Coronary artery (tissue), 2 donors: ENCODE data around the gene DGKQ.

Source experiments
- DNase-seq: peaks from one replicate; pipeline ENCODE4 v3.0.0-alpha.2; 2017; ENCODE audit warnings: low spot score
- H3K27ac ChIP-seq, 2 donors: fragments of 200-600 bp; sonication (generic); one replicate each; pipeline ENCODE4 v1.5.1; 2016 to 2019
- H3K4me3 ChIP-seq: fragments of 200-600 bp; sonication (generic); 2 replicates; pipeline ENCODE4 v1.5.1; 2016; ENCODE audit warnings: mild to moderate bottlenecking, moderate library complexity
- CTCF ChIP-seq: fragments of 200-600 bp; sonication (generic); IDR thresholded peaks from one replicate; pipeline ENCODE4 v1.5.1; 2019; ENCODE audit warnings: antibody characterized with exemption

The DGKQ gene

GRCh38 chr4:987624-988513 lies 14.5 kb upstream of the DGKQ start:
- H3K27ac ChIP-seq, result no peak overlapping the region
- peak overlapping the region; percentile 81 for H3K4me3 ChIP-seq
- DNase-seq, result no peak
- TF ChIP-seq CTCF, result no peak

GRCh38 chr4:986879-987623 lies 13.7 kb upstream of the DGKQ start, which contains the start of gene IDUA:
IDUA (plus strand) TSS chr4:987044; CDS start chr4:987085, 41 bp downstream.
- DNase-seq, result no peak
- Histone ChIP-seq H3K27ac (peak within 1 kb of the TSS; percentile 11 to 75), H3K4me3 (peak within 1 kb of the TSS; percentile 81)
- TF ChIP-seq CTCF, result no peak

DNA sequence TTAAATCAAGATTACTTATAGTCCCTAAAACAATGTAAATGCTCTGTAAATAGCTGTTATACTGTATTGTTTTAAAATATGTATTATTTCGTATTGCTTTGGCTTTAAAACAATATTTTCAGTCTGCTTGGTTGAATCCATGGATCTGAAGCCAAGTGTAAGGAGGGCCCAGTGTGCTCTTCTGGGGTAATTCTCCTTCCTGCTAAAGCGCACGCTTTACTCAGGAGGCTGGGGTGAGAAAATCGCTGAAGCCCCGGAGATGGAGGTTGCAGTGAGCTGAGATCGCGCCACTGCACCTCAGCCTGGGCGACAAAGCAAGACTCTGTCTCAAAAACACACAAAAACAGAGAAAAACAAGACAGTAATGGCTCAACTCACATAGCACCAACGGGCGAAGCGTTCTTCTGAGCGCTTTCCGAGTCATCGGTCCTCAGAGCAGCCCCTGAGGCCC lies 13.1 kb upstream of the DGKQ start:
- Histone ChIP-seq H3K27ac (peak overlapping the region; percentile 11 to 75), H3K4me3 (peak overlapping the region; percentile 81)
- TF ChIP-seq CTCF, result no peak
- no peak for DNase-seq

DNA sequence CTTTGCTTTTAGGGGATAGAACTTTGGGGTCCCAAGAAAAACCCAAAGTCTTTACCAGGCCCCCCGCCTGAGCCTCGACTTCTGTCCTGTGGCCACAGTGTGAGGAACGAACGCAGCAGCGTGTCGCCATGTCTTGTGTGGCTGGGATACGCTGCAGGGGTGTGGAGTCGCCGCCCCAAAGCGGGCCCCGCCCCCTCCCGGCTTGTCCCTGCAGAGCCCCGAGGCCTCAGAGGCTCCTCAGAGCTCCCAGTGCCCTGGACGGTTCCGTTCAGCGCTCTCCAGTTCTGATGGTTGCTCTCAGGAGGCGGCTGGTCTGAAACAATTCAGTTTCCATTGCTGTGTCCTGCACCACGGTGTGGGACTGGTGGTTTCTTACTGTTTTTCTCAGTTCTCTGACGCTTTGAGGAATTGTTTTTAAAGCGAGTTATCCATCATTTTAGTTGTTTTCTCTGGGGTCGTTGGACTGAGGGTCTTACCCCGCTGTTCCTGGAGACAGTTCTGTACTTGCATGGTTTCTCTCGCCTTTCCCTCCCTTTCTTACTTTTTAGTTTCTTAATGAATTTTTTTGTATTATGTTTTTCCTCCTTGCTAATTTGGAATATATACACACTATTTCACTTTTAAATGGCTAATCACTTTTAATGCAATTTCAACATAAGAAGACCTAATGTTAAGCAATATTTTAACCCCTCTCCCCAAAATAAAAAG lies 11.9 kb upstream of the DGKQ start:
- no peak for DNase-seq
- no peak for TF ChIP-seq CTCF
- Histone ChIP-seq H3K4me3 (peak overlapping the region; percentile 48), H3K27ac (no peak overlapping the region)

- Histone ChIP-seq H3K27ac (no peak overlapping the region), H3K4me3 (peak overlapping the region; percentile 48)
- no peak for DNase-seq
- TF ChIP-seq CTCF, result no peak
These were observed 11.1 kb upstream of the DGKQ start for GRCh38 chr4:984336-985054.

GRCh38 chr4:982814-983213 lies 9.4 kb upstream of the DGKQ start:
- no peak for DNase-seq
- no peak for TF ChIP-seq CTCF
- no peak overlapping the region for H3K4me3 ChIP-seq
- no peak overlapping the region for H3K27ac ChIP-seq
